Stimulated activated CD8-positive, alpha-beta memory T cell treated with anti-CD3 and anti-CD28 coated beads, Interleukin-12 subunit alpha, Interleukin-12 subunit beta, amount 100 ng/mL, for 4 hours (primary cell): Measurements from ENCODE around the gene ZNF646.

Experiments
- DNase-seq: peaks from one replicate; pipeline ENCODE4 v3.0.0-alpha.2; 2020; ENCODE audit warnings: low read depth

ZNF646 gene, protein sequence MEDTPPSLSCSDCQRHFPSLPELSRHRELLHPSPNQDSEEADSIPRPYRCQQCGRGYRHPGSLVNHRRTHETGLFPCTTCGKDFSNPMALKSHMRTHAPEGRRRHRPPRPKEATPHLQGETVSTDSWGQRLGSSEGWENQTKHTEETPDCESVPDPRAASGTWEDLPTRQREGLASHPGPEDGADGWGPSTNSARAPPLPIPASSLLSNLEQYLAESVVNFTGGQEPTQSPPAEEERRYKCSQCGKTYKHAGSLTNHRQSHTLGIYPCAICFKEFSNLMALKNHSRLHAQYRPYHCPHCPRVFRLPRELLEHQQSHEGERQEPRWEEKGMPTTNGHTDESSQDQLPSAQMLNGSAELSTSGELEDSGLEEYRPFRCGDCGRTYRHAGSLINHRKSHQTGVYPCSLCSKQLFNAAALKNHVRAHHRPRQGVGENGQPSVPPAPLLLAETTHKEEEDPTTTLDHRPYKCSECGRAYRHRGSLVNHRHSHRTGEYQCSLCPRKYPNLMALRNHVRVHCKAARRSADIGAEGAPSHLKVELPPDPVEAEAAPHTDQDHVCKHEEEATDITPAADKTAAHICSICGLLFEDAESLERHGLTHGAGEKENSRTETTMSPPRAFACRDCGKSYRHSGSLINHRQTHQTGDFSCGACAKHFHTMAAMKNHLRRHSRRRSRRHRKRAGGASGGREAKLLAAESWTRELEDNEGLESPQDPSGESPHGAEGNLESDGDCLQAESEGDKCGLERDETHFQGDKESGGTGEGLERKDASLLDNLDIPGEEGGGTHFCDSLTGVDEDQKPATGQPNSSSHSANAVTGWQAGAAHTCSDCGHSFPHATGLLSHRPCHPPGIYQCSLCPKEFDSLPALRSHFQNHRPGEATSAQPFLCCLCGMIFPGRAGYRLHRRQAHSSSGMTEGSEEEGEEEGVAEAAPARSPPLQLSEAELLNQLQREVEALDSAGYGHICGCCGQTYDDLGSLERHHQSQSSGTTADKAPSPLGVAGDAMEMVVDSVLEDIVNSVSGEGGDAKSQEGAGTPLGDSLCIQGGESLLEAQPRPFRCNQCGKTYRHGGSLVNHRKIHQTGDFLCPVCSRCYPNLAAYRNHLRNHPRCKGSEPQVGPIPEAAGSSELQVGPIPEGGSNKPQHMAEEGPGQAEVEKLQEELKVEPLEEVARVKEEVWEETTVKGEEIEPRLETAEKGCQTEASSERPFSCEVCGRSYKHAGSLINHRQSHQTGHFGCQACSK (N-terminal part only)

DNA sequence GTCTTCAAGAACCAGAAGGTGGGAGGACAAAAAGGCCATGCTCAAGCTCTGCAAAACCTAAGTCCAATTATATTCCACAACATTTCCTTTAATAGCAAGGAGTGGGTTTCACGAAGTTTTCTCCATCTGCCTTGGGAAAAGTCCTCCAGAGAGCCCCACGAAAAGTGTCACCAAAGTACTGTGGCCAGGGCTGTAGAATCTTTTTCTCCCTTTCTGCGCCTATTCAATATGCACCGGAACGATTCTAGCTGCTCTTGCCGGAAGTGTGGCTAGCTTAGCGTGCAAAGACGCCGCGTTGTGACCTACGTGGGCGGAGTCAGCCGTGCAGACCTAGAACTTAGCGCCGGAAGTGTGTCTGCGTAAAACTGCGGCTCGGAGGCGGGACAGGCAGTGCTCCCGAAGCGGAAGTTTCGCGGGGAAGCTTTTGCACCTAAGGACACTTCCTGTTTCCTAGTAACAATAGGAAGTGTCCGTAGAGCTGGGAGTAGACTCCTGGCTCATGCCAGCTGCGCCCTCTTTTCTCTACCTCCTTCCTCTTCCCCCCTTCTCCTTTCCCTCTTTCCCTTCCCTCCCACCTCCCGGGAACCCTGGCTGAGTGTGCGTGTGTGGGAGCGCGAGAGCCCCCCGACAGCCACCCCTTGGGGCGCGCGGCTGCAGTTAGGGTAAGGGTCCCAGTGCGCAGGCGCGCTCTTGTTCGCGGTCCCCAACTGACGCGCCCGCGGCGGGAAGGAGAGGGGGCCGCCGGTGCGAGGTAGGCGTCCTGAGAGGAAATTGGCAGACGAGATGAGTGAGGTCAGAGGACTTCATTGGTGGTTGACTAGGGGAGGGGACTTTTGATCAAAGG is at the start of gene ZNF646, which contains the start of gene ZNF668:
TSS of gene ZNF646 (plus strand) at position 453 of the 844 bp plus-strand sequence. CDS start 1,903 bp downstream, outside the sequence.
TSS of gene ZNF668 (minus strand) at position 271 of the 844 bp plus-strand sequence. CDS start 9,781 bp downstream, outside the sequence.
- peak; percentile 93 for DNase-seq

DNA sequence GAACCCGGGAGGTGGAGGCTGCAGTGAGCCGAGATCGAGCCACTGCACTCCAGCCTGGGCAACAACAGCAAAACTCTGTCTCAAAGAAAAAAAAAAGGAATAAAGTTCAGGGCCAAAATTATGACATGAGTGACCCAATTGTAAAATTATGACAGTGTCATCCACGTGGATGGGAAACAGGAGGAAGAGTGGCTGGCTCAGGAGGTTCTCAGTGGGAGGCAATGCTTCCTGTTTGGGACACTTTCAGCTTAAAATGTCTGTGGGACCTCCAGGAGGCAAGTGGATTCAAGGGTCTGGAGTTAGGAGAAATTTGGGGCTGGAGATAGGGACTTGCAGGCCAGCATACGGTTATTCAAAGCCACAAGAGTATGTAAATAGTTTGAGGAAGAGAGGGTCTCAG is 48.9 kb upstream of the ZNF646 start:
- no peak for DNase-seq

DNA sequence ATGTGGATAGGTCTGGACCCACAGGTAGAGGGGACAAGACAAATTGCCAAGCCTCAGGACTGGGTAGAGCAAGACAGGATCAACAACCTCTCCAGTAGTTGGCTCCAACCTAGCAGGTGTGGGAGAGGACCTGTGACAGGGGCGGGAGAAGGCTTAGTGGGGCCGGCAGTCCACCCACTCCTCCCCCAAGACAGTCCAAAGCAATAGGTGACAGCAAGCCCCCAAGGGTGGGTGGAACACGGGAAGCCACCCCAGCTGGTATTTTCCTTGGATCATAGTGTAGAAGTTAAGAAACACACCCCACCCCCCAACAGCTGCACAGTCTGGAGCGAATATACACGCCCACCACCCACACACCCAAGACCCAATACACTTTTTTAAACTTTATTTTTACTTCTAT is 45.0 kb upstream of the ZNF646 start:
- DNase-seq: no peak

- DNase-seq: no peak
These were observed 42.9 kb upstream of the ZNF646 start for GRCh38 chr16:31031276-31031675.

GRCh38 chr16:31032736-31033708 is 41.2 kb upstream of the ZNF646 start, which contains the start of gene STX4:
TSS of gene STX4 (plus strand) at chr16:31033558. CDS start at chr16:31033806, 248 bp downstream.
- peak; percentile 93 for DNase-seq

DNA sequence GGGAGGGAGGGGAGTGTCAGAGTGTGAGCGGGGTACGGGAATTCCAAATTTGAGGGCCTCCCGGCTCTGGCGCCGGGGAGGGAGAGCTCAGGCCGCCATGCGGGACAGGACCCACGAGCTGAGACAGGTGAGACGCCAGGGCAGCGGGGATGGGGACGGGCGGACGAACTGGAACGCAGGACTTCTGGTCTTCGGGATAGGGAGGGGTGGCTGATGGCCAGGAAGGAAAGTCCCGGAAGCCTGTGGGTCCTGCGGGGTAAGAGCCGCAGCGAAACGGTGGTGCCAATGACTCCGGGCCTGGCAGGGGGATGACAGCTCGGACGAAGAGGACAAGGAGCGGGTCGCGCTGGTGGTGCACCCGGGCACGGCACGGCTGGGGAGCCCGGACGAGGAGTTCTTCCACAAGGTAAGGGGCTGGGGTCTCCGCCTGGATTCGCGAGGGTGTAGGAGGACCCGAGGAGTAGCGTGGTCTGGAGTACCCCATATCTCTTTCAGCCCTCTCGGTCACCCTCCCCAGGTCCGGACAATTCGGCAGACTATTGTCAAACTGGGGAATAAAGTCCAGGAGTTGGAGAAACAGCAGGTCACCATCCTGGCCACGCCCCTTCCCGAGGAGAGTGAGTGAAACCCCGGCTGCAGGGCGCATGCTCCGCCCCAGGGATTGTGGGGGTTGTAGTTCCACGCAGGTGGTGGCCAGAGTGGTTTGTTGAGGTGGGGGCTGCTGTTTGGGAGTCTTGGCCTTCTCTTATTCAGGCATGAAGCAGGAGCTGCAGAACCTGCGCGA is 40.3 kb upstream of the ZNF646 start:
- peak; percentile 80 for DNase-seq

DNA sequence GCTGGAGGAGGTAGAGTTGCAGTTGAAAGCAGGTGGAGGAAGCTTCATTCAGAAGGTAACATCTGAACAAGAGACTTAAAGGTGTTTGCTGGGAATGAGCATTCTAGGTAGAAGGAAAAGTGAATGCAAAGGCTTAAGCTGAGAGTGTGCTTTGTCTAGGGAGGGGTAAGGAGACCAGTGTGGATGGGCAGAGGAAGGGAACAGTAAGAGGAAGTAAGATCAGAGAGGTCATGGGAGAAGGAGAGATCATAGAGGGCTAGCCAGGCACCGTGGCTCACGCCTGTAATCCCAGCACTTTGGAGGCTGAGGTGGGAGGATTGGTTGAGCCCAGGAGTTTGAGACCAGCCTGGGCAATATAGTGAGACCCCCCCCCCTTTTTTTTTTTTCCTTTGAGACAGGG is 37.5 kb upstream of the ZNF646 start:
- no peak for DNase-seq

GRCh38 chr16:31038993-31039392 is 35.2 kb upstream of the ZNF646 start:
- DNase-seq: no peak

GRCh38 chr16:31042866-31043265 is 31.4 kb upstream of the ZNF646 start:
- no peak for DNase-seq

DNA sequence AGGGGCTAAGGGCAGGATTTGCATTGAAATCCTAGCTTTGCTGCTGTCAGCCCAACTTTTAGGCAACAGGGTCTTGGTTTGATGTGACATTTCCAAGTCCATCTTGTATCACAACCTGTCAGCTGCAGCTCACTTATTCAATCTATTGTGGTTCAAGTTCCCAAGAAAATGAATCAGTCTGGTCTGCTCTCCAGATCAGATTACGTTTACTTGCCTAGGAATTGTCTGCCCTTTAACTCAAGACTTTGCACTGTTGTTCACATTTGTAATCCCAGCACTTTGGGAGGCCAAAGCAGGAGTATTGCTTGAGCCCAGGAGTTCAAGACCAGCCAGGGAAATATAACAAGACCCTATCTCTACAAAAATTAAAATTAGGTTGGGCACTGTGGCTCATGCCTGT is 30.9 kb upstream of the ZNF646 start:
- no peak for DNase-seq

DNA sequence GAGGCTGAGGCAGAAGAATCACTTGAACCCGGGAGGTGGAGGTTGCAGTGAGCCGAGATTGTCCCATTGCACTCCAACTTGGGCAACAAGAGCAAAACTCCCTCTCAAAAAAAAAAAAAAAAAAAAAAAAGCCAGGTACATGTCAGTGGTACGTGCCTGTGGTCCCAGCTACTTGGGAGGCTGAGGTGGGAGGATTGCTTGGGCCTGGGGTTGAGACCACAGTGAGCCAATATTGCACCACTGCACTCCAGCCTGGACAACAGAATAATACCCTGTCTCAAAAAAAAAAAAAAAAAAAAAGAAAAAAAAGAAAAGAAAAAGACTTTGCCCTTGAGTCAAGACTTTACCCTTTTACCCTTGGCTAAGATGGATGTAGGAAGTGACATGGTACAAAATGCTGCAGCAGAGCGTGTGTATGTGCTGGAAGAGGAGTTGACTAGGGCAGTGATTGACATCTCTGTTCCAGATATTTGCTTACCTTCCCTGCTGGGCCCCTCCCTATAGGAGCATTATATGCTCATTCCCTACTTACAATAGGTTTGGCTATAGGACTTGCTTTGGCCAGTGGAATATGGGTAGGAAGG is 30.2 kb upstream of the ZNF646 start:
- DNase-seq: no peak

DNA sequence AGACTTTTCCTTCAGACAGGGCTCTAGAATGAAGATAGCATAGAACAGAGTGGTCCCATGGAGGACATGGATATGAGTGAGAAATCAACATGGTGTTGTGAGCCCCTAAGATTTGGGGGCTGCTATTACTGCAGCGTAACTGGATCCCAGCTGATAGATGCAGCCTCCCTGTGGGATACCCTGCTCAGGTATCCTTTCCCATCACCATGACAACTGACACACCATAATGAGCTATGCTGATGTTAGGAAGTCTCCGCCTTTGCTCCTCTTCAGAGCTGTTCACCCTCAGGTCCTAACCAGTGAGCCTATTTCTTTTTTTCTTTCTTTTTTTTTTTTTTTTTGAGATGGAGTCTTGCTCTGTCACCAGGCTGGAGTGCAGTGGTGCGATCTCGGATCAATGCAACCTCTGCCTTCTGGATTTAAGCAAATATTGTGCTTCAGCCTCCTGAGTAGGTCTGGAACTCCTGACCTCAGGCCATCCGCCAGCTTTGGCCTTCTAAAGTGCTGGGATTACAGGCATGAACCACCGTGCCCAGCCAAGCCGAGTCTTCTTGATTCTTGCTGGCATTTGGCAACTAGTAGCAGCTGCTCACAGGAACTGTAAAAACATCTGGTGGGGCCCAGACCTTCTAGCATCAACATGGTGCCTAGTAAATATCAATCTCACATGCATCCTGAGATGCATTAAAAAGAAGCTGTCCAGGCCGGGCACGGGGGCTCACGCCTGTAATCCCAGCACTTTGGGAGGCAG is 23.8 kb upstream of the ZNF646 start:
- no peak for DNase-seq

- no peak for DNase-seq
These were observed 22.1 kb upstream of the ZNF646 start for GRCh38 chr16:31052114-31052513.

DNA sequence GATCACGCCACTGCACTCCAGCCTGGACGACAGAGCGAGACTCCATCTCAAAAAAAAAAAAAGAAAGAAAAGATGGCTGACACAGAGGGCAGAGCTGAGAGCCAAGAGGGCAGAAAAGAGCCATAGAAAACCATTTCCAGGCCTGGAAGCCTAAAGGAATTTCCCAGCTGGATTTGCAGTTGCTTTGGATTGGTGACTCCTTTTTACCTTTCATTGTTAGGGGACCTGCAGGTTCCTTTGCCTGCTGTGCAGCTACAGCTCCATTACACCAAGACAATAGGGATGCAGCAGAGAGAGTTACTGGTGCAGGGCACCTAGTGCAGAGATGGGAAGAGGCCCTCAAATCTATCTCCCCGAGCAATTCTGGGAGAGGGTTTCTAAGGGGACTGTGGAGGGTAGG is 18.6 kb upstream of the ZNF646 start:
- no peak for DNase-seq

GRCh38 chr16:31061126-31061812 is 13.0 kb upstream of the ZNF646 start:
- DNase-seq: no peak

- no peak for DNase-seq
These were observed 12.3 kb upstream of the ZNF646 start for GRCh38 chr16:31061813-31062440.

GRCh38 chr16:31063495-31063842 is 10.8 kb upstream of the ZNF646 start:
- no peak for DNase-seq
